T-cell (primary cell): Measurements from ENCODE around the gene ST3GAL3. TPM values are rescaled to one million over a fixed set of nuclear protein-coding genes. Genes with fewer than 3 reads are reported as not detected.

Experiments
- ATAC-seq, 4 experiments: fragments of 200-7000 bp in 3 of 4; fragments of 150-1000 bp in 1 of 4; cut with Tn5 transposase; replicated peaks in 1 of 4; 1 replicate in 3 of 4; 2 replicates in 1 of 4; pipeline ENCODE4 v1.10.0; 2021; ENCODE audit warnings: moderate library complexity in 3 of 4, mild to moderate bottlenecking in 2 of 4, moderate number of reproducible peaks in 1 of 4
- CTCF ChIA-PET, 2 donors: fragments of 300-600 bp; sonication (Branson Sonifier 250); formaldehyde crosslinking; loops; one replicate each; lab custom pipeline; 2022; ENCODE audit warnings: antibody characterized with exemption in 2 of 2; lab: Charles Lee
- POLR2A ChIA-PET, 2 donors: fragments of 300-600 bp; sonication (Branson Sonifier 250); formaldehyde crosslinking; loops; one replicate each; lab custom pipeline; 2022; ENCODE audit warnings: antibody characterized with exemption in 2 of 2; lab: Charles Lee
- DNase-seq, 35 experiments: peaks; one replicate each; pipeline versions ENCODE4 v3.0.0 to v3.0.0-alpha.2; 2013 to 2023
- H3K27ac ChIP-seq: one replicate; pipeline ENCODE4 v1.5.1; 2013; ENCODE audit warnings: low read length
- H3K27me3 ChIP-seq, 2 experiments: replicated peaks in 1 of 2; 1 replicate in 1 of 2; 2 replicates in 1 of 2; pipeline versions ENCODE4 v1.6.1 to v1.7.0; 2013; ENCODE audit warnings: low read length in 1 of 2, mixed read lengths in 1 of 2; ENCODE audit not compliant: control insufficient read depth in 2 of 2, insufficient read depth in 2 of 2; ENCODE audit errors: extremely low read depth in 1 of 2
- H3K36me3 ChIP-seq, 2 donors: 1 replicate in 1 of 2; 2 replicates in 1 of 2; pipeline versions ENCODE4 v1.6.1 to v1.7.0; 2013; ENCODE audit warnings: low read length in 1 of 2; ENCODE audit not compliant: control insufficient read depth in 2 of 2, insufficient read depth in 1 of 2; ENCODE audit errors: extremely low read depth in 1 of 2
- H3K4me1 ChIP-seq, 2 experiments: 1 replicate in 1 of 2; 2 replicates in 1 of 2; pipeline versions ENCODE4 v1.6.1 to v1.7.0; 2013; ENCODE audit warnings: low read length in 2 of 2, mixed read lengths in 1 of 2; ENCODE audit not compliant: insufficient read depth in 2 of 2, control insufficient read depth in 1 of 2; ENCODE audit errors: extremely low read depth in 1 of 2
- H3K4me3 ChIP-seq, 2 donors: 1 replicate in 1 of 2; 2 replicates in 1 of 2; pipeline versions ENCODE4 v1.5.1 to v1.7.0; 2013; ENCODE audit warnings: mild to moderate bottlenecking in 2 of 2, low read length in 1 of 2, moderate library complexity in 1 of 2; ENCODE audit not compliant: control insufficient read depth in 1 of 2; ENCODE audit errors: extremely low read depth in 1 of 2
- H3K9me3 ChIP-seq: 2 replicates; pipeline ENCODE4 v1.7.0; 2013
- H3K27ac Mint-ChIP-seq, 2 donors: one replicate each; pipeline ENCODE4 v1.8.0; 2020 to 2021; ENCODE audit warnings: mild to moderate bottlenecking in 2 of 2, mixed read lengths in 2 of 2
- H3K27me3 Mint-ChIP-seq, 2 donors: one replicate each; pipeline ENCODE4 v1.8.0; 2021 to 2022; ENCODE audit warnings: mixed read lengths in 2 of 2
- H3K36me3 Mint-ChIP-seq: one replicate; pipeline ENCODE4 v1.8.0; 2021; ENCODE audit warnings: mixed read lengths
- H3K4me1 Mint-ChIP-seq, 3 donors: one replicate each; pipeline ENCODE4 v1.8.0; 2020 to 2022; ENCODE audit warnings: mixed read lengths in 3 of 3, mild to moderate bottlenecking in 1 of 3
- H3K4me3 Mint-ChIP-seq, 3 donors: one replicate each; pipeline ENCODE4 v1.8.0; 2020 to 2022; ENCODE audit warnings: mild to moderate bottlenecking in 3 of 3, mixed read lengths in 3 of 3, moderate library complexity in 3 of 3
- H3K9me3 Mint-ChIP-seq, 3 donors: one replicate each; pipeline ENCODE4 v1.8.0; 2020 to 2022; ENCODE audit warnings: mixed read lengths in 3 of 3
- WGBS: methylation state at CpG from one replicate; pipeline ENCODE4 v1.1.5; 2013; ENCODE audit warnings: missing lambda C conversion rate; ENCODE audit not compliant: insufficient coverage; 5-methylcytosine and 5-hydroxymethylcytosine counted together
- total RNA-seq, 35 experiments: library from RNA in 6 of 35; stranded (reverse) in 6 of 35; fragments of 120-200 nt in 1 of 35; gene quantifications; one replicate each; pipeline versions ENCODE4 v1.2.1 to v1.2.4 and lab custom pipeline; 2013 to 2026

Gene ST3GAL3
- total RNA-seq, 5 donors from 2014 or later (not counting 1 experiment from before 2014, with no cell fraction given): 21.9 to 29.8 (median 24.4) TPM

DNA sequence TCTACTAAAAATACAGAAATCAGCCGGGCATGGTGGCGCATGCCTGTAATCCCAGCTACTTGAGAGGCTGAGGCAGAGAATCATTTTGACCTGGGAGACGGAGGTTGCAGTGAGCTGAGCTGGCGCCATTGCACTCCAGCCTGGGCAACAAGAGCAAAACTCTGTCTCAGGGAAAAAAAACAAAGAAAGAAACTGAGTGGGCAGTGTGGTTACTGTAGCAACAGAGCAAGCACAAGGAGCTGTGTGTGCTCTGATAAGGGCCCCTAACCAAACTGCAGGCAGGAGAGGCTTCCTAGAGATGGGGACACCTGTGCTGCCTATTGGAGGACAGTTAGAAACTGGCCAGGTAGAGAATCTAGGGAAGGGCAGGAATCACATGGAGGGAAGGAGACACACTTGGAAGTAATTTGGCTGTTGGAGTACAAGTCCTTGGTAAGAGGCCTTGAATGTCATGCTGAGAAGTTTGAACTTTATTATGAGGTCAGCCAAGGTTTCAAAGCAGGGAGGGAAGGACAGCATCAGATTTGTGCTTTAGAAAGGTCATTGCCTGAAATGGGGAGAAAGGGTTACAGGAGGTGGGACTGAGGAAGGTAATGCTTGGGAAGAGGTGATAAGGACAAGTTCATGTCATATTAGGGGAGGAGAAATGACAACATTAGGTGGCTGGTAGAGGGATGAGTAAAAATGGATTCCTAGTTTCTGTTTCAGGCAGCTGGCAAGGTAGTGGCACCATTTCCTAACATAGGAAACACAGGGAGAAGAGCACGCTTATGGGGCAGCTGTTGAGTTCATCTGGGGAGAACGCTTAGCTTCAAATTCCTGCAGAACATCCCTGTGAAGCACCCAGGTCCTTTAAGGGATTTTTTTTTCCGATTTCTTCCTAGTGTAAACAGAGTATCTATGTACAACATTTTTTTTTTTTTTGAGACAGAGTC lies 157.0 kb downstream of the ST3GAL3 start:
- no peak for DNase-seq
- no peak for ATAC-seq
- no peak overlapping the region for H3K27ac Mint-ChIP-seq
- H3K36me3 Mint-ChIP-seq: peaks cover 26% of the 10 kb centered on the region
- H3K27me3 Mint-ChIP-seq: no peaks in the 10 kb centered on the region
- H3K4me3 Mint-ChIP-seq: no peak overlapping the region
- Histone ChIP-seq H3K4me1 (no peaks in the 10 kb centered on the region), H3K27ac (no peak overlapping the region), H3K27me3 (no peaks in the 10 kb centered on the region), H3K4me3 (no peak overlapping the region), H3K9me3 (no peaks in the 10 kb centered on the region), H3K36me3 (peaks cover 3 to 5% of the 10 kb centered on the region in 2 donors)
- H3K4me1 Mint-ChIP-seq: no peaks in the 10 kb centered on the region
- ChIA-PET POLR2A (no interaction called here), CTCF (no interaction called here)
- 95% methylated on average over 4 of the region's 7 CpGs for WGBS
- no peaks in the 10 kb centered on the region for H3K9me3 Mint-ChIP-seq

DNA sequence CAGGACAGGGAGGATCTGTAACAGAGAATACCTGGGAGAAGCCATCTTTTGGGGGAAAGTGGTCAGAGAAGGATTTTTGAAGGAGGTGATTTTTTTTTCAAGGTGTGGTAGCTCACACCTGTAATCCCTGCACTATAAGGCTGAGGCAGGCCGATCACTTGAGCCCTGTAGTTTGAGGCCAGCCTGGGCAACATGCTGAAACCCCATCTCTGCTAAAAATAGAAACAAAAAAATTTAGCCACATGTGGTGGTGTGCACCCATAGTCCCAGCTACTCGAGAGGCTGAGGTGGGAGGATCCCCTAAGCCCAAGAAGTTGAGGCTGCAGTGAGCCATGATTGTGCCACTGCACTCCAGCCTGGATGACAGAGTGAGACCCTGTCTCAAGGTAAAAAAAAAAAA lies 158.9 kb downstream of the ST3GAL3 start:
- Histone ChIP-seq H3K27ac (no peak overlapping the region), H3K27me3 (no peaks in the 10 kb centered on the region), H3K4me3 (no peak overlapping the region), H3K9me3 (no peaks in the 10 kb centered on the region), H3K4me1 (no peaks in the 10 kb centered on the region), H3K36me3 (peaks cover 3 to 5% of the 10 kb centered on the region in 2 donors)
- CTCF ChIA-PET: no interaction called here
- no peaks in the 10 kb centered on the region for H3K4me1 Mint-ChIP-seq
- H3K4me3 Mint-ChIP-seq: no peak overlapping the region
- no peak for ATAC-seq
- H3K36me3 Mint-ChIP-seq: peaks cover 15% of the 10 kb centered on the region
- 83% methylated on average over 1 of the region's 2 CpGs for WGBS
- DNase-seq: no peak
- H3K27ac Mint-ChIP-seq: no peak overlapping the region
- no peaks in the 10 kb centered on the region for H3K9me3 Mint-ChIP-seq
- POLR2A ChIA-PET: no interaction called here
- H3K27me3 Mint-ChIP-seq: no peaks in the 10 kb centered on the region

DNA sequence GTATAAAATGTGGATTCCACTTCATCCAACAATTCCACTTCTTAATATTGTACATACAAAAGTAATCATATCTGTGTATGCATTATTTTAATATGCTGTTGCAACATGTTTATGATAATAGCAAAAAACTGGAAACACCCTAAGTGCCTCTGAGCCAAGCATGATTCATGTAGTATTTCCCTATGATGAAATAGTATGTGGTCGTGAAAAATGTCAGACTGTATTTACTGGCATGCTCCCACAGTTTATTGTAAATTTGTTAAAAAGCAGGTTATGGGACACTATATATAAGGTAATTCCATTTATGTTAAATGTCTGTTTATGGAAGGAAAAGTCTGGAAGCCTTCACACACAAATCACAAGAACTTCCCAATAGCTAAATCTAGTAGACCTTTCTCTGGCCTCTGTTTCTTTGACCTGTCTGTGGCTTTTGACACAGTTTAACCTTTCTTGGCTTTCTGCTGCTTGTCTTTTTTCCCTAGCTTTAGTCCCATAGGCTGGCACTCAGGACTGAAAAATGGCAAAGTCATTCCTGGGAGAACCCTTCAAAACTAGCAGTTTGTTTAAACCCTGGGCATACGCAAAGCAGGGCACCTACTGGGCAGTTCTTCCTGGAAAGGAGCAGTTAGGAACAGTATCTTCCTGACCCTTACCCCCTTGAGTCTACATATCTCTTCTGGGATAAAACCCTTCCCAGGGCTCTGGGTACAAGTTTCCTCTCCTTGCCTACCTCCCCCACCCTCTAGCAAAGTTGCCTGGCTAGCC lies 160.8 kb downstream of the ST3GAL3 start:
- Mint-ChIP-seq H3K4me3 (no peak overlapping the region), H3K4me1 (no peaks in the 10 kb centered on the region), H3K9me3 (no peaks in the 10 kb centered on the region), H3K27ac (no peak overlapping the region), H3K36me3 (peaks cover 6% of the 10 kb centered on the region), H3K27me3 (no peaks in the 10 kb centered on the region)
- H3K4me1 ChIP-seq: no peaks in the 10 kb centered on the region
- POLR2A ChIA-PET: no interaction called here
- H3K27ac ChIP-seq: no peak overlapping the region
- CTCF ChIA-PET: no interaction called here
- peaks cover 3% of the 10 kb centered on the region in 2 donors for H3K36me3 ChIP-seq
- ATAC-seq: no peak
- no peaks in the 10 kb centered on the region for H3K27me3 ChIP-seq
- H3K9me3 ChIP-seq: no peaks in the 10 kb centered on the region
- no peak for DNase-seq
- WGBS: 86% methylated on average over 1 of the region's 2 CpGs
- H3K4me3 ChIP-seq: no peak overlapping the region

DNA sequence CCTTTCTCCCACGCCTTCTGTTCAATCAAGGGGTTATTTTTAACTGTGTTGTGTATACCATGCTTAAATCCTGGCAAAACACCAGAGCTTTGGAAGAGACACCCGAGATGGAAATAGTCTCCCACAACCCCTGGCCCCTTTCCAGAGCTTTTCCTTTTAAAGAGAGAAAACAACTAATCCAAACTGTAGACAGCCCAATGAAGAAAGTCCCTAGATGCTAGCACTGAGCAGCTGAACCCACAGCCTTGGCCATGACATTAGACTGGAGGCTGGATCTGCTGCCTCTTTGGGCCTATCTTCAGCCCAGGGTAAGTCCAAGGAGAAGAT lies 161.4 kb downstream of the ST3GAL3 start:
- DNase-seq: no peak
- ATAC-seq: no peak
- H3K4me1 Mint-ChIP-seq: no peaks in the 10 kb centered on the region
- H3K9me3 Mint-ChIP-seq: no peaks in the 10 kb centered on the region
- Histone ChIP-seq H3K27ac (no peak overlapping the region), H3K4me3 (no peak overlapping the region), H3K36me3 (no peaks in the 10 kb centered on the region), H3K27me3 (no peaks in the 10 kb centered on the region), H3K9me3 (no peaks in the 10 kb centered on the region), H3K4me1 (no peaks in the 10 kb centered on the region)
- peaks cover 6% of the 10 kb centered on the region for H3K36me3 Mint-ChIP-seq
- H3K4me3 Mint-ChIP-seq: no peak overlapping the region
- no peaks in the 10 kb centered on the region for H3K27me3 Mint-ChIP-seq
- no CpG with 5 or more reads among the region's 2 CpGs for WGBS
- ChIA-PET POLR2A (no interaction called here), CTCF (no interaction called here)
- H3K27ac Mint-ChIP-seq: no peak overlapping the region

DNA sequence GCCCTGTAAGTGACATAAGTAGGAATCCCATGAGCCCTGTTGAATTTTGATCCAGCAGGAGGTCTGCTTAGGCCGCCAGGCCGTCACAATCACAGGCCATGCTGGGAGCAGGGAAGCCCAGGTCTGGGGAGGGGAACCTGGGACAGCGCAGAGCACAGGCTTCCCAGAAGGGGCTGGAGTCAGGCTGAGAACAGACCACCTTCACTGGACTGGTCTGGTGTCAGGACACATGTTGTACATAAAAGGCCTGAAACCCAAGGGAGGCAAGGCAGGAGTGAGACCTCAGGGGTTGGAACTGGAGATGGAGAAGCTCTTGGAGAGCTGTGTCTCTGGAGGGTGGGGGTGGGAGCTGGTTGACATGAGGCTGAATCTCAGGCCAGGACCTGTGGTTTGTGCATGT lies 163.0 kb downstream of the ST3GAL3 start:
- 100% methylated on average over 3 of the region's 3 CpGs for WGBS
- Histone ChIP-seq H3K36me3 (no peaks in the 10 kb centered on the region), H3K4me3 (no peak overlapping the region), H3K27me3 (no peaks in the 10 kb centered on the region), H3K27ac (no peak overlapping the region), H3K4me1 (no peaks in the 10 kb centered on the region), H3K9me3 (no peaks in the 10 kb centered on the region)
- Mint-ChIP-seq H3K4me1 (no peaks in the 10 kb centered on the region), H3K27me3 (no peaks in the 10 kb centered on the region), H3K36me3 (peaks cover 6% of the 10 kb centered on the region), H3K27ac (no peak overlapping the region), H3K9me3 (no peaks in the 10 kb centered on the region), H3K4me3 (no peak overlapping the region)
- ChIA-PET POLR2A (interaction anchor here in 1 of 2 donors (0.5 kb wide), 1 partner anchor 53 kb away, joined by 4 read pairs; no protein-coding TSS in a partner anchor), CTCF (no interaction called here)
- no peak for ATAC-seq
- DNase-seq: no peak

- Mint-ChIP-seq H3K9me3 (no peaks in the 10 kb centered on the region), H3K4me1 (no peaks in the 10 kb centered on the region), H3K4me3 (no peak overlapping the region), H3K36me3 (no peaks in the 10 kb centered on the region), H3K27me3 (no peaks in the 10 kb centered on the region), H3K27ac (no peak overlapping the region)
- no peak overlapping the region for H3K27ac ChIP-seq
- DNase-seq (no peak), ATAC-seq (no peak)
- no peak overlapping the region for H3K4me3 ChIP-seq
- no peaks in the 10 kb centered on the region for H3K27me3 ChIP-seq
- no peaks in the 10 kb centered on the region for H3K9me3 ChIP-seq
- CTCF ChIA-PET: no interaction called here
- POLR2A ChIA-PET: no interaction called here
- H3K36me3 ChIP-seq: no peaks in the 10 kb centered on the region
- no peaks in the 10 kb centered on the region for H3K4me1 ChIP-seq
- WGBS: 86% methylated on average over 2 of the region's 3 CpGs
Observed at GRCh38 chr1:43871181-43871910, 164.0 kb downstream of the ST3GAL3 start.
